T47D (cell line): ENCODE results near the gene GBF1.
"Not testable (repeated sequence)": the region's sequence is repeated elsewhere in the genome, so short reads cannot be mapped to it uniquely, and the experiment has no call there.

Source experiments
- DNase-seq, 2 experiments: peaks; one replicate each; pipeline versions ENCODE4 v3.0.0 to v3.0.0-alpha.2; 2011 to 2012; ENCODE audit warnings: low read depth in 1 of 2, low spot score in 1 of 2
- JUND ChIP-seq: IDR thresholded peaks from 2 replicates; pipeline ENCODE4 v1.6.1; 2012; ENCODE audit warnings: low read depth
- in situ Hi-C: cut with HindIII; loops from 2 replicates; pipeline ENCODE4 v1.10.0; 2016; ENCODE audit warnings: low sequenced_read_pairs, low pct_unique_long_range_greater_than_20kb

The GBF1 gene

DNA sequence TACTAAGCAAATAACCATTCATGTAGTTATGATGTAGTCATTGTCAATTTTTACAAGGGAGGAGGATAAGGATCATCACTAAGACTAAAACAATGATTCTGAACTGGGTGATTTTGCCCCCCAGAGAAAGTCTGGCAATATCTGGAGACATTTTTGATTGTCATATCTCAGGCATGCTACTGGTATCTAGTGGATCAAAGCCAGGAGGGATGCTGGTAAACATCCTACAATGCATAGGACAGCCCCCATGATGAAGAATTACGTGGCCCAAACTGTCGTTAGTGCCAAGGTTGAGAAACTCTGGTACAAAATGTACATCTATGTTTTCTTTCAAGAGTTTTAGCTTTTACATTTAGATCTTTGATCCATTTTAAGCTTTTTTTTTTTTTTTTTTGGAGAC is 57.3 kb downstream of the GBF1 start:
- in situ Hi-C loops, result no loop called here
- no peak for DNase-seq
- no peak for TF ChIP-seq JUND

DNA sequence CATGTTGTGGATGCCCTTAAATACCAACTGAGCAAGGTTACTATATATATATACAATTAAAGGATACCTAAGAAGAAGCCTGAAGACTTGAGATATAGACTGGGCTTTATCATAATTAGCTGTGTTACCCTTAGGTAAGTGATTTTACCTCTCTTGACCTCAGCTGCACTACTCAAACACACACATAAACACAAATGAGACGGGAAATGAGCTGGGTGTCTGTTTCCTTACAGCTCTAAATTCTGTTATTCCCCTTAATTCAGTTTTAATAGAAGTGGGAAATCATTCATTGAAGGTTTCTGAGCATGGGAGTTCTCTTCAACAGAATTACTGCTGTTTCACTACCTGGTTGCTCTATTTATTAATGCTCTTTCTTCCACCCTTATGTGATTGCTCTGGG is 60.7 kb downstream of the GBF1 start:
- no peak for DNase-seq
- TF ChIP-seq JUND, result no peak
- in situ Hi-C loops, result no loop called here

DNA sequence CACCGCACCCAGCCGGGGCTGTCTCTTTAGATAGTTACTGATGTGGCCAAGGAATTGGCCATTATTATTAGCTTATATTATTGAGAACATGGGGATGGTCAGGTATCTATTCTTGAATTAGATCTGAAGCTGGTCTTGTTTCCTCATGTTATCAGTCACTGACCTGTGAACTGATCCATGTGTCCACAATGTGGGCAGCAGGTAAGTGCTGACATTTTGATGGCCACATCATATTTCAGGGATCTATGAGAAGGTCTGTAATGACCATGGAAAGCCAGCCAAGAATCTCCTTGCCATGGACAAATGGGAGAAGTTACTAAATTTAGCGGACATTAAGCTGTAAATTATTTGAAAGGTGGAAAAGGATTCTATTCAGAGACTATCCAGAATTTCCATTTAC is 61.4 kb downstream of the GBF1 start:
- DNase-seq, result no peak
- TF ChIP-seq JUND, result no peak
- in situ Hi-C loops, result no loop called here

DNA sequence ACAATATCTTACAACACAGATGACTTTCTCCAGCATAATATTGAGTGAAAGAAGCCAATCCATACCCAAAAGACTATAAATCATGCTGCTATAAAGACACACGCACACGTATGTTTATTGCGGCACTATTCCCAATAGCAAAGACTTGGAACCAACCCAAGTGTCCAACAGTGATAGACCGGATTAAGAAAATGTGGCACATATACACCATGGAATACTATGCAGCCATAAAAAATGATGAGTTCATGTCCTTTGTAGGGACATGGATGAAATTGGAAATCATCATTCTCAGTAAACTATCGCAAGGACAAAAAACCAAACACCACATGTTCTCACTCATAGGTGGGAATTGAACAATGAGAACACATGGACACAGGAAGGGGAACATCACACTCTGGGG is 63.0 kb downstream of the GBF1 start:
- in situ Hi-C loops, DNase-seq: not testable (repeated sequence)

DNA sequence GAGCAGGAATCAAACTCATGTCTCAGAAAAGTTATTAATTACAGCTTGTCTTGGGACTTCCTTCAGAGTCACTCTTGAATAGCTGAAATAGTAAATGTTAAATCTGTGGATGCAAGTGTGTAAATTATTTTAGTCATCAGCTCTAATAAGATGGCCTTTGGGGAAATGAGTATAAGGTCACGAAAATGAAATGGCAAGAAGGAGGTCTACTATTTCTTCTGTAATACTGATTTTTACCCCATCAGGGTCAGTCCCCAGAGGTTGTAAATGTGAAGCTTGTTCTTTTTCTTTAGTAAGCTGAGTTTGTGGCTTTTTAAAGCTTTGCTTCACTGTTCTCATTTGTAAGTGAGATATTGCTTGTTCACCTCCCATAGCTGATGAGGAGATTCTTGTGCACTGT is 63.9 kb downstream of the GBF1 start:
- in situ Hi-C loops, result no loop called here
- DNase-seq, result no peak
- no peak for TF ChIP-seq JUND

DNA sequence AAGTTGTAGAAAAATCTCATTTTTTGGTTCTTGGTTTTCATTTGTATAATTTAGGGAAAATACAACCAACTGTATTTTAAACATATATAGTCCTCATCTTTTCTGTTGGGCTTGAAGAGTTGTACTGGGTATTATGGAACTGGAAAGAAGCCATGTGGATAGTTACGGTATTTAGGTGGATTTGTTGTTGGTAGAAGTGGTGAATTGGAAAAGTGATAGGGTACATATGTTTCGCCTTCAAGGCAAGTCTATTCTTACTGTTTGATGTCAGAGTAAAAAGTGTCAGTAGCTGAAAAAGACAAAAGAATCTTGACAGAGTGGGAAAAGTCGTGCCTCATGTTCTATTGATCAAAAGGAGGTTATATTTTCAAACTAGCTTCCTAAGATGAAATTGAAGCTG is 64.6 kb downstream of the GBF1 start:
- in situ Hi-C loops, result no loop called here
- TF ChIP-seq JUND, result no peak
- no peak for DNase-seq

DNA sequence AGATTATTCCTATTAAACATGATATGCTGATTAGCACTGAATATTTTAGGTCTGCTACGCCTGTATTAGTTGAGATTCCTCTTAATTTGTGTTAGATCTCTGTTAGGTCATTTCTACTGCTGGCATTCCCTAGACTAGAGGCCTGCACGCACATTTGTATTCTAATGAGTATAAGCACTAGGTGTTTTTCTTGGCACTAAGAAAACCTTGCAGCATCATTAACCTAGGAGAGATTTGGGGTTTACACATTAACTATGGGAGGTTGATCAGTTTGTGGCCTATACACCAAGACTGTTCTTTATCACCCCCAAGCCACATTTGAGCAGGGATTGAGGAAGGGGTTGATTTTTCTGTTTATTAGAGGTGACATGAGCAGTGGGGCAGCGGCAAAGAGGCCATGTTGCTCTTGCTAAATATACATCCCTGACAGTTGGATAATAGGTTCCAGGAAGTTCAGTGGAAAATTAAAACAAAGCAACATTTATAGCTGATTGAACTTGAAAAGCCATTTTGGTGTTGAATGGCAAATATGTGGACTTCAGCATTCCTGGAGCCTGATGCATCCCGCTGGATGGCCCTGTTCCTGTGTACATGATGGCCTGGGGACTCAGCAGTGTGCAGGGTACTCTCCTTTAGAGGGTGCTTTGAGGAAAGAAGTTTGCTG is 65.2 kb downstream of the GBF1 start:
- in situ Hi-C loops, result no loop called here
- DNase-seq, result peak in 1 of 2 experiments; percentile 40
- TF ChIP-seq JUND, result no peak

DNA sequence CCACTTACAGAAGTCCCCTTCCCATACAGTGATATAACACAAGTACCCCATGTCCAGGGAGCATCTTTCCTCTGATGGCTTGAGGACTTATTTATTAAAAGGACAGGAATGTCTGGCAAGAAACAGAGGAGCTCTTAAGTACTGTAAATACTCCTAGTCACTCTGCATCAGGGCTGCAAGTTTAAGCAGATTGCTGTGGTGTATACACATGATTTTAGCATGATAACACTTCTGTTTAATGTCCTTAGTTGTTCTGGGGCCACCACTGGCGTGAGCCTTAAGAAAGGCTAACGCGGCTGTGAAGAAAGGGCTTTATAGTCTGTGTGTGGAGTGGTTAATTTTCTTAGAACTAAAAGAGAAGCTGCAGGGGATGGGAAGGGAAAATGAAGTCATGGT is 65.7 kb downstream of the GBF1 start:
- TF ChIP-seq JUND, result no peak
- in situ Hi-C loops, result no loop called here
- peak in 1 of 2 experiments; percentile 29 for DNase-seq

DNA sequence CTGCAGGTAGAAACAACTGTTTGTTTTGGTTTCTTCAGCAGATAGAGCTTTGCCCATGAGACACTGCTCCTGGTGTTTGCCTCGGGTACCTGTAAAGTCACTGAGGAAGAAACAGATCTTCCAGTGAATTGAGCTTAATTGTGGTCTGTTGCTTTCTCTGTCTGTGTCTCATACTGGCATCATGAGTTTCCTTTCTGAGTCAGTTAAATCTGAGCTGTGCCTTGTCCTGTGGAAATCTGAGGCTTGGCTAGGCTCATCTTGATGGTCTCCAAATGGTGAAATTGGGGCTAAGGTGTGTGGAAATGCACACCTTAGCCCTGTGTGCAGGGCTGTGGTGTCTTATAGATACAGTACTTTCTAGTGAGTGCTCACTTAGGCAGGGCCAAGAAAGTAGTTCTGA is 67.4 kb downstream of the GBF1 start:
- in situ Hi-C loops, result no loop called here

DNA sequence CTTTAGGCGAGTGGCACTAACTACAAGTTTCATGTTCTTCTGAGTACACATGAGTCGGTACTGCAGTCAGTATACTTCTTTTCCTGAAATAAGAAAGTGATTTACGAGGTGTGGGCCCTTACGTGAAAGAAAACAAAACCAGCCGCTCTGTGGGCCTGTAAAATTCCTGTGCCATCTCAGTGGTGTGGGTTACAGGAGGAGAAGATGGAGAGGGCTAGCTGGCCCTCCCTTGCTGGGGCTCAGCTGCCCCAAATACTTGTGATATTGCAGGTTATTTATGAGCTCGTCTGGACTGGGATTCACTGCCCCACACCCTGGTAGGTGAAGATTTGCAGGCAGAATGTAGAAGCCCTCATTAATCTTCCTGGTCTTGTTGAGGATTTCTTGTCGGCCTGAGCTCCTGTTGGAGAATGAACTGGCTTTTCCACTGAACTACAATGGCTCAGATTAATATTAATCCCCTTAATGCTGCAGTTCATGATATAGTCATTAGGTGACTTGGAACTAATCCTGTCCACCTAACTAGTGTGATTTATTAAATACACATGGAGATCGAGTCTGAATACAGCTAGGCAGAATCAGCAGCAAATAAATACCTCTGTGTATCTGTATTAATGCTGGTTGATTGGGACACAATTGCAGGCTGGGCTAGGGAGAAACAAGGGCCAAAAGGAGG is 68.0 kb downstream of the GBF1 start:
- in situ Hi-C loops, result no loop called here
- DNase-seq, result no peak
- TF ChIP-seq JUND, result no peak

More for the DNA sequence above, 67.4 kb downstream of the GBF1 start:
- TF ChIP-seq JUND, result no peak
- DNase-seq, result no peak

DNA sequence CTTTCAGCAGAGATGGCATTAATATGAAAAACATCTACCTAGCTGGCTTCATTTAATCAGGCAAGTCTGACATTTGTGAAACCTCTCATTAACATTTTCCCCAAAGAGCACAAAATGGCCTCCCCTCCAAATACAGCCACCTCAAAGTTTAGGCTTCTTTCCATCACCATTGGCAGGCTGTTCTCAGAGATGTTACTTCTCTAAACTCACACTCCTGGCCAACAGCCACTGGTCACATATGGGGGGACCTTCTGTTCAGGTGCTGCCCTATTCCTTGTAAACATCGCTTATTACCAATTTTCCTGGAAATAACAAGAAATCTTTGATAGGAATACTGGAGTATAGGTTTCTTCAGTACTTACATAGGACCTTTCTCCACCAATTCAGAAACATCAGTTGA is 69.5 kb downstream of the GBF1 start:
- in situ Hi-C loops, result no loop called here
- TF ChIP-seq JUND, result no peak
- DNase-seq, result no peak

DNA sequence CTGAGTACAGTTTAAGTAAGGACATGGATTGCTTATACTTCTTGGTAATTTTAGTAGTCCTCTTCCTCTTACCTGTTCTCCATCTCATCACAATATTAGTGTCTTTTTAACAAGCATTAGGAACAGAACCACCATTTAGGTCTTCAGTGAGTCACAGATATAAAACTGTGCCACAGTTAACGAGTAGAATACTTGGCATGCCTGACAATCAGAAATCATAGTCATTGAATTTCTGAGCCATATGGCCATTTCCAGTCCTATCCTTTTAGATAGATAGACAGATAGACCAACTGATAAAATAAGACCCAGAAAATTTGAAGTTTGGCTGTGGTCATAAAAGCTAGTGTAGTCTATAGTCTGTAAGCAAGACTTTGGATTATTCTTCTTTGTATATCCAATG is 71.1 kb downstream of the GBF1 start:
- no peak for TF ChIP-seq JUND
- in situ Hi-C loops, result no loop called here
- no peak for DNase-seq

DNA sequence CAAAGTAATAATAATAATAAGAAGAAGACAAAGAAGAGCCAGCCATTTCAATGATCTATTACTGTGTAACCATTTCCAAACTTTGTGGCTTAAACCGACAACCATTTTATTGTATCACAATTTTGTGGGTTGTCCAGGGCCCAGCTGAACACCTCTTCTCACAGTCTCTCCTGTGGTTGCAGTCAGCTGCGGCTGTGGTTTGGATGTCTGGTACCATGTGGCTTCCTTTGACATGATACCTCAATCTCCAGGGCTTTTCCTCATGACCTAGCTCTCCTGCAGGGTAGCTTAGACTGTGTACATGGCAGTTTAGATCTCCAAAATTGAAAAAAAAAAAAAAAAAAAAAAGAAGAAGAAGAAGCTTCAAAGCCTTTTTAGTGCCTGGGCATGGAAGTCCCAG is 77.6 kb downstream of the GBF1 start:
- no peak for DNase-seq
- in situ Hi-C loops, result no loop called here

DNA sequence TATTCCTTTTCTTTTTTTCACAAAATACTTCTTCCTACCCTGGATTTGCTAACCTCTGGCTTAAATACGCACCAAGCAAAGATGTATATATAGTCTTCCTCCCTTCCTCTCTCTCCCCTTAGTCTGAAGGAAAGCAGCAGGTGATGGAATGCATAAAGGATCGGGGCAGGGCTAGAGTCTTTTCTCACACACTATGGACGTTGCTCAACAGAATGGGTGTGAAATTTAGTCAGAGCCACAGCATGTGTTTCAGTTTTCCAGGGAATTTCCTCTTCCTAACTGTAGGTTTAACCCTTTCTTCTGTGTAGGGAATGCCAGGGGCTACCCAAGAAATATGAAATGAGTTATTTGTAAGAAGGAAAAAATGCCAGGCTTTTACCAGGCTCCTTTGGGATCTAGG is 78.7 kb downstream of the GBF1 start:
- in situ Hi-C loops, result no loop called here
- no peak for DNase-seq
- no peak for TF ChIP-seq JUND

More for the DNA sequence above, 77.6 kb downstream of the GBF1 start:
- no peak for TF ChIP-seq JUND
